GM21717 (cell line): ENCODE results near the gene DVL3.

Experiments
- ATAC-seq: cut with Tn5 transposase; IDR thresholded peaks from one replicate; pipeline ENCODE4 v1.9.1; 2021; ENCODE audit warnings: mild to moderate bottlenecking, moderate library complexity; ENCODE audit not compliant: unreplicated experiment

The DVL3 gene

DNA sequence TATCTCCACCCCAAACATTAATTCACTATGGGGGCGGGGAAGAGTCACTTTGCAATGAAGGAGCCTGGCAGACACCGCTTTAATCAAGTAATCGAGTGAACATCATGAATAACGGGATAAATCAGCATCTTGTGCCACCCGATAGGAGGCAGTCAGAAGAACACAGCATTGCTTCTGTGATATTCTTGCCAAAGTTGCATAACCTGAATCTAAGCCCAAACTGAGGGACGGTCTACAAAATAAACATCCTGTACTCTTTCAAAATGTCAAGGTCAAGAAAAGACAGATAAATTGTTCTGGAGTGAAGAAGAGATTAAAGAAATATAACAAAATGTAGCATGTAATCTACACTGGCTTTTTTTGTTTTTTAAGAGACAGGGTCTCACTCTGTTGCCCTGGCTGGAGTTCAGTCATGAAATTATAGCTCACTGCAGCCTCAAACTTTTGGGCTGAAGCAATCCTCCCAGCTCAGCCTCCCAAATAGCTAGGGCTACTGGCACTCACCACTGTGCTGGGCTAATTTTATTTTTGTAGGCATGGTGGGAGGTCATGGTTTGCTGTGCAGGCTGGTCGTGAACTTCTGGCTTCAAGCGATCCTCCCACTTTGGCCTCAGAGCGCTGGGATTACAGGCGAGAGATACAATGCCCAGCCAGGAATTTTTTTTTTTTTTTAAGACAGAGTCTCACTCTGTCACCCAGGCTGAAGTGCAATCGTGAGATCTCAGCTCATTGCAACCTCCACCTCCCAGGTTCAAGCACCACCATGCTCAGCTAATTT lies 54.2 kb downstream of the DVL3 start:
- no peak for ATAC-seq

DNA sequence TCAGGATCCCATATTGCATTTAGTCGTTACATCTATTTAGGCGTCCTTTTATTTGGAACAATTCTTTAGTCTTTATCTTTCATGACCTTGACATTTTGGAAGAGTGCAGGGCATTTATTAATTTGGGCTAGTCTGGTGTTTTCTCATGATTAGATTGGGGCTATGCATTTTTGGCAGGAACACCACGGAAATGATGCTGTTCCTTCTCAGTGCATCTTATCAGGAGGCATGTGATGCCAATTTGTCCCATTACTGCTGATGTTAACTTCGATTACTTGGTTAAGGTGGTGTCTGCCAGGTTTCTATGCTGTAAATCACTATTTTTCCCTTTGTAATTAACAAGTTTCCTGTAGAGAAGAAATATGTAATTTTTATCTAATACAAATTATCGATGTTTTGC lies 56.1 kb downstream of the DVL3 start:
- ATAC-seq: no peak

DNA sequence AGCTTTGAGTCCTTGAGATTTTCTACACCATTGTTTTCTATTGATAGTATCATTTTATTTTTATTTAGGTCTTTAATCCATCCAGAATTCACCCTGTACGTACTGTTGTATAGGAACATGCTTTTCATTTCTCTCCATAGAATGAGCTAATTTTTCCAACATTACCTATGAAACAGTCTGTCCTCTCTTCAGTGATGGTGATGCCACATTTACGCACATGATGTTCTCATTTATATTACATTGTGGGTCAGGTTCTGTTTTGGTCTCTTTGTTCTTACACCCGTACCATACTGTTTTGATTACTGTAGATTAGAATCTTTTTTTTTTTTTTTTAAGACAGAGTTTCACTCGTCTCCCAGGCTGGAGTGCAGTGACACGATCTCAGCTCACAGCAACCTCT lies 56.5 kb downstream of the DVL3 start:
- no peak for ATAC-seq

DNA sequence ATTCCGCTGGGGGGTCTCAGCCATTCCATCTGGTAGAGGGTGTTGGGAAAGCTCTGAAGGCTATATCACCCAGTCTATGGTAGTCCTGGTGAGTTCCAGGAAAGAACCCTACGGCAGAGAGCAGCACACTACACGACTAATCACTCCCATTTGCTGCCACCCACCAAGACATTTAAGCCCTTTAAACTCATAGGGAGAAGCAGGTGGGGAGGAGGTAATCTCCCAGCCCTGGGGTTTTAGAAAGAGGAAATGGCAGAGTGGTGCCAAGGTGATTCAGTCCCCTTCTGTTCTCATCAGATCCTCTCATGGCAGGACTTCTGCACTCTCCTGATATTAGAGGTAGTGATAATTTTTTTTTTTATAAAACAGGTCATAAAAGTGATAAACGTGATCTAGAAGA lies 63.6 kb downstream of the DVL3 start:
- ATAC-seq: no peak

DNA sequence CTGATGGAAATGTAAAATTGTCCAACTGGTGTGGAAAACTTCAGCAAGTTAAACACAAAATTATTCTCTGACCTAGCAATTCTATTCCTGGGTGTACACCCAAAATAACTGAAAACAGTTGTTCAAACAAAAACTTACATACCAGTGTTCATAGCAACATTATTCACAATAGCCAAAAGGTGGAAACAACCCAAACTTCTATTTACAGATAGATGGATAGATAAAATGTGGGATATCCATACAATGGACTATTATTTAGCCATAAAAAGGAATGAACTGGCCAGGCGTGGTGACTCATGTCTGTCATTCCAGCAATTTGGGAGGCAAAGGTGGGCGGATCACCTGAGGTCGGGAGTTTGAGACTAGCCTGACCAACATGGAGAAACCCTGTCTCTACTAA lies 67.3 kb downstream of the DVL3 start:
- no peak for ATAC-seq
